Stimulated activated CD4-positive, alpha-beta T cell treated with anti-CD3 and anti-CD28 coated beads, Interleukin-15, amount 100 ng/mL, for 1 hour (primary cell): Measurements from ENCODE around the gene OR10G8.
A peak's percentile ranks its signal among the peaks of the same experiment; 100 is the strongest.
"Not testable (repeated sequence)": the region's sequence is repeated elsewhere in the genome, so short reads cannot be mapped to it uniquely, and the experiment has no call there.

Experiments used
- DNase-seq, 2 donors: peaks; one replicate each; pipeline ENCODE4 v3.0.0-alpha.2; 2020; ENCODE audit warnings: low read depth in 1 of 2, low spot score in 1 of 2

OR10G8 gene, protein sequence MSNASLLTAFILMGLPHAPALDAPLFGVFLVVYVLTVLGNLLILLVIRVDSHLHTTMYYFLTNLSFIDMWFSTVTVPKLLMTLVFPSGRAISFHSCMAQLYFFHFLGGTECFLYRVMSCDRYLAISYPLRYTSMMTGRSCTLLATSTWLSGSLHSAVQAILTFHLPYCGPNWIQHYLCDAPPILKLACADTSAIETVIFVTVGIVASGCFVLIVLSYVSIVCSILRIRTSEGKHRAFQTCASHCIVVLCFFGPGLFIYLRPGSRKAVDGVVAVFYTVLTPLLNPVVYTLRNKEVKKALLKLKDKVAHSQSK

DNA sequence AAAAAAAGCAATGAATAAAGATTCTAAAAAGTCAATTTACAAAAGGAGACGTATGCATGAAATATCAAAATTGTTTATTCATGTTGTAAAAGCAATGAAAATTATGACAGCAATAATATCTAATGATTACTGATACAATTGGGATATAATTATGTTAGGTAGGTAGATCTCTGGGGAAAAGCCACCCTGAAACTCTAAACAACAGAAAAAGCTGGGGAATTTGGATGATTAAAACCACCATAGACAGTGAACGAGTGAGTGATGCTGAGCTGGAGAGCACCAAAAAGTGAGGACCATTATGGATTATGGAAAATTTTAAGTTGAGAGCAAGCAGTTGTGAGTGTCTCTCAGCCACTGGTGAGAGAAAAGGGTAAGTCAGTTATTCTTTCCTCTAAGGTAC, at the start of gene OR10G8:
Gene OR10G8, plus strand, starts transcription at position 301 of the 400 bp plus-strand sequence. CDS start 2,825 bp downstream, outside the sequence.
- no peak for DNase-seq

DNA sequence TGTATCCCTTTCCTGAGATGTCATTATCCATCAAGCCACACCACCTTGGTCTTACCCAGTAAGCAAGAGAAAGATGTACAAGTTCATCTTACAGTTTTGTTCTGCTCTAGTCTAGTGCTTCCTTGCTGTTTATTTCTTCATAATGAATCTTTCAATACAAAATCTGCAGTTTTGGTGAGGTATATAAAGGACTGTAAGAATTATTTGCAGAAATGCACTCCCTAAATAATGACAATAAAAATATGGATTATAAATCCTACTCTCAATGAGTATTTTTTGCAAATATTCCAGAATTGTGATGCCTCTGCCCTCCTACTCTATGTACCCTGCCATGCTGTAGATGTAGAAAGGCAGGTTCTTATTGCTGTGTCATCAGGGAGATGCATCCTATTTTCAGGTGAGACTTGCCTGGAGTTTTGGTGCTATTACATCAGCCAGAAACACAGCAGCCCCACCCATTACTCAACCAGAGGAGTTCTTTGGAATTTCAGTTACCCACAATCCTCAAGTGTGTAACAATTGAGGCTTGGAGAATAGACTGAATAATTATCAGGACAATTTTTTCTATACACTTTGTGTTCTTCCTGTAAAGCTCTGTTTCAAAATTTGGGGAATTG, 48.8 kb upstream of the OR10G8 start, which contains the start of gene OR10S1:
Gene OR10S1, minus strand, starts transcription at position 51 of the 617 bp plus-strand sequence. CDS start 117 bp downstream, outside the sequence.
- no peak for DNase-seq

DNA sequence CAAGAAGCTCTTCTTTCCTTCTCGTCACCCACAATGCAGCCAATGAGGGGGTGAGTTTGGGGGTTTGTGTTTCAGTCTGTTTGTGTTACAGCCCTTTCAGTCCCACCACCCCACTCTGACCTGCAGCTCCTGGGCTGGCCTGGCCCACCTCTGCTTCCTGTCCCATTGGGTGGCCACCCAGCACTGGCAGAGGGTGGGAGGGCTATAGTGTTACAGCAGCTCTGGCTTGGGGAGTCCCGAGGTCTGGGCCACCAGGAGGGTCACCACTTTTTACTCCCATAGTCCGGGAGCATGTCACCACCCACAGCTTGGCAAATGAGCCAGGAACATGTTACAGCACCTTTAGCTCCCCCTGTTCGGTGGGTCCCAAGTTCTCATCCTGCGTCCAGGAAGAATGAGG, 47.3 kb upstream of the OR10G8 start:
- DNase-seq: no peak

DNA sequence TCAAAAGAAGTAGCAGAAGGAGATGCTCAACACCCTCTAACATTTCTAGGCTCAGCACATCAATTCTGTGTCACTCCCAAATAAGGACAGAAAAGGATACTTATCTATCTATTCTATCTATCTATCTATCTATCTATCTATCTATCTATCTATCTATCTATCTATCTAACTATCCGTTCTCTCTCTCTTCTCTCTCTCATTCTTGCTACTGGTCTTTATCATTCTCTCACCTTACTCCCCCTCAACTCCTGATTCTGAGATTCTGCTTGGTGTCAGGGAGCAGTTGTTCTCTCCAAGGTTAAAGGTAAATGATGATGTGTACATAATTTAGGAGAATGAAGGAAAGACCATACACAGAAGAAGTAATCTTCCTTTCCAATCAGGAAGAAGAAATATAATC, 31.5 kb upstream of the OR10G8 start, which contains the start of gene OR10G6:
Gene OR10G6, minus strand, starts transcription at position 43 of the 400 bp plus-strand sequence. Its CDS starts 0 bp downstream, at position 43.
- no peak for DNase-seq

DNA sequence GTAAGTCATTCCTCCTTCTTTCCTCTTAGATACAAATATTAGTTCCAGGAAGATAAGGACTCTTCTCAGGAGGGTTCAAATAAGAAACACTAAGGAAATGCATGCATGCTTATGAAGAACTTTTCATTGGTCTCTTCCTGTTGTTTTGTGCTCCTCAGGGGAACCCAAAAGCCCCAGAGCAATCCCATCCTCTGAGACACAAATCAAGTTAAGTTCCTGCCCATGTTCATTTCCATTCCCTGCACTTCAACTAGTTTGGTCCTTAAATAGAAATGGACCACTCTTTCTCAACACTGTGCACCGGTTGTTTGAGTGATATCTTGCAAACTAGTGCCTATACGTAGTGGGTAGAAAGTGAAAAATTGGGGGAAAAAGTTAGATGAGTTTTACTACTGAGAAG, 13.9 kb upstream of the OR10G8 start, which contains the start of gene OR10G4:
Gene OR10G4, plus strand, starts transcription at position 301 of the 400 bp plus-strand sequence. CDS start 2,578 bp downstream, outside the sequence.
- no peak for DNase-seq

DNA sequence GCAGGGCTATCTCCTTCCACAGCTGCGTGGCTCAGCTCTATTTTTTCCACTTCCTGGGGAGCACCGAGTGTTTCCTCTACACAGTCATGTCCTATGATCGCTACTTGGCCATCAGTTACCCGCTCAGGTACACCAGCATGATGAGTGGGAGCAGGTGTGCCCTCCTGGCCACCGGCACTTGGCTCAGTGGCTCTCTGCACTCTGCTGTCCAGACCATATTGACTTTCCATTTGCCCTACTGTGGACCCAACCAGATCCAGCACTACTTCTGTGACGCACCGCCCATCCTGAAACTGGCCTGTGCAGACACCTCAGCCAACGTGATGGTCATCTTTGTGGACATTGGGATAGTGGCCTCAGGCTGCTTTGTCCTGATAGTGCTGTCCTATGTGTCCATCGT, 10.8 kb upstream of the OR10G8 start:
- DNase-seq: not testable (repeated sequence)

DNA sequence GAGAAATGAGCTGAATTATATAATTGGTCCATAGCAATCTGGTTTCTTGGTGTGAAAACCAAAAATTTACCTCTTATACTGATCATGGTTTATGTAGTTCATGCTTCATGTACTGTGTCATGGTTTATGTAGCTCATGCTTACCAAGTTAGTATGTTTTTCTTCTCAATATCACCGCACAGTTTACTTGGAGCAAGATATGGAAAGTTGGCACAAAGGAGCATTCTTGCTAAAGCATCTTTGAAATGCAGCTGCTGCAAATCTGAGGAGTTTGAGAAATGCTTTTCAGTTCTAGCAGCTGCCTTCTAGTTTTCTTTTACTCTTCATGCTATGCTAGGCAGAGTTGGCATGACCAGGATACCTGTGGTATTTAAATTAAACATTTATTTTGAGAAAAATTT, 10.1 kb downstream of the OR10G8 start:
- no peak for DNase-seq

DNA sequence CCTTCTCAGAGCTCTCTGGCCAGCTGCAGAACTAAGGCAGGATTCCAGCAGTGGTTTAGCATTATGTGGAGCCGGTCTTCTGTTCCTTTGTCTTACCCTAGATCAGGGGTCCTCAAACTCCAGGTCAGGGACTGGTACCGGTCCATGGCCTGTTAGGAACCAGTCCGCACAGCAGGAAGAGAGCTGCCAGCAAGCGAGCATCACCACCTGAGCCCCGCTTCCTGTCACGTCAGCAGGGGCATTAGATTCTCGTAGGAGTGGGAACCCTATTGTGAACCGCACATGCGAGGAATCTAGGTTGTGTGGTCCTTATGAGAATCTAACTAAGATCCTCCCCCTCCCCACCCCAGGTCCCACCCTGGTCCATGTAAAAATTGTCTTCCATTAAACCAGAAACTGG, 13.0 kb downstream of the OR10G8 start:
- DNase-seq: no peak

DNA sequence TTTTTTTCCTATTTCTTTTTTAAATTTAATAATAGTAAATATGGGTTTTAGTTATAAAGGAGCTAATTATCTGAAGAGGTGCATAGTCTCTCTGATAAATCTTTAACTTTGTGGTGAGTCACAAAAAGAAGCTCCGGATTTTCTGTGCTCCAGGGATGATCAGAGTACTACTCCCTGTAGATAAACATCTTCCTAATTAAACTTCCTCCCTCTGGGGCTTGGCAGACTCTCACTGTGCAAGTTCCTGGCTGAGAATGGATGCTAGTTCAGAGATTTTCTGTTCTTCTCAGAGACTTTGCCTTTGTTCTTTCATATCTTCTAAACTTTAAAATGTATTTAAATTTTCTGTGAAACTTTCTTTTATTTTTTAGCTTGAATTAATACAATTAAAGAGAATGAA, 14.7 kb downstream of the OR10G8 start, which contains the start of gene OR10G7:
Gene OR10G7, minus strand, starts transcription at position 72 of the 400 bp plus-strand sequence. CDS start 2,324 bp downstream, outside the sequence.
- no peak for DNase-seq

DNA sequence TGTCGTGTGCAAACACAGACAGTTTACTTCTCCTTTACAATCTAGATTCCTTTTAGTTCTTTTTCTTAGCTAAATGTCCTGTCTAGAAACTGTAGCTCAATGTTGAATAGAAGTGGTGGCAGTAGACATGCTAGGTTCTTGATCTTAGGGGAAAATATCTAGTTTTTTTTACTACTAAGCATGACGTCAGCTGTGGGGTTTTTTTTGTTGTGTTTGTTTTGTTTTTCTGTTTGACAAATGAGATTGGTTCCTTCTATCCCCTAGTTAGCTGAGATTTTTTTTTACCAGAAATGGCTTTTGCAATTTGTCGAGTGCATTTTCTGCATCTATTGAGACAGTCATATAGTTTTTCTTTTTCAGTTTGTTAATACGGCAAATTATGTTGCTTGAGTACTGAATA, 16.8 kb downstream of the OR10G8 start:
- no peak for DNase-seq

DNA sequence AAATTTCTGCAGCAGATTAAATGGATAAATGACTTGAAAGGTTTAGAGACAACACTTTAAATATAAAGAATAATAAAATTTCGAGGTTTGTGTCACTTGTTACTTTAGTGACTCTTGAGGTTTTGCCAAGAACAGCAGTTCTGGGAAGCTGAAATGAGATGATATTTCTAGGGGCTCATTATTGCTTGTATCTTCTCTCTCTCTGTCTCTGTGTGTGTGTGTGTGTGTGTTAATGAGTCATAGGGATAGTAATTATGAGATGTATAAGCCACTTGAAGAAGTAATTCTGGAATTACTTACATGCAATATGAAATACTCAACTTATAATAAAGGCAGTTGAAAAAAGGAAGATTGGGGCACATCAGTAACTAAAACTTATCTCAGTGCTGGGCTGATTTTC, 24.1 kb downstream of the OR10G8 start:
- no peak for DNase-seq

DNA sequence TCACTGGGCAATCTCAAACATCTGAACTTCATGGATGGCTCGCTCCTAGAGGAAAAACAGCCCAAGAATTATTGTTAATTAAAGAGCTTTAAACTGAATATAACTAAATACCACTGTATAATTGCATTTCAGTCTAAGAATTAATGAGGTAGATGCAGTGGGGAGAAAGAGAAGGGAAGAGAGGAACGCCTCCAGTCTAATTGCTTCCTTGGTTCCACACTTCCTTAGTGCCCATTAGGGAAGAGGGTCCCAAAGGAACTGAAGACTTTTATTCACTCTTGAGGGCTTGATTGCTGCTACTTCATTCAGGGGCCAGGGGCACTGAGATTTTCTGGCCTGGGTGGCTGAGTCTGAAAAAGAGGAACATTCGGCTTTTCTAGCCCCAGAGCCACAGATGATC, 26.4 kb downstream of the OR10G8 start:
- no peak for DNase-seq

DNA sequence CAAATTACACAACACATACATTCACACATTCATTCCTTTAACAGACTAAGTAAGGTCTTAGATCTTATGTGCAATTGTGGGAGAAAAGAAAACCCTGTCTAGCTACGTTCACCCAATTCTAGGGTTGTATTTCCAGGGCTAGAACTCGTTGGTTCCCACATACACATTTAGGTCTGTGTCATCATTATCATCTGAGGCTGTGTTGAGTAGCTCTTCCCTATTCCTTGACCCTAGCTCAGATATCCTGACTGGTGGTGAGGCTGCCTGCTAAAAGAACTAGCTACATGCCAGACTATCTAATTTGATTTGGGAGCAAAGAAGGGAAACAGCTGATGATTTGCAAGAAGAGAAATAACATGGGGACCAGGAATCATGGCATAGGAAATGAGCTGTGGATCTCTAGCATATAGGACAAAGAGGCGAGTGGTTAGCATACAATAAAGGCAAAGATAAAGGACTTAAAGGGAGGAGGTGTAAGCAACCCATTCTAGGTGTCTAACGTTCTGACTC, 42.1 kb downstream of the OR10G8 start:
- no peak for DNase-seq

DNA sequence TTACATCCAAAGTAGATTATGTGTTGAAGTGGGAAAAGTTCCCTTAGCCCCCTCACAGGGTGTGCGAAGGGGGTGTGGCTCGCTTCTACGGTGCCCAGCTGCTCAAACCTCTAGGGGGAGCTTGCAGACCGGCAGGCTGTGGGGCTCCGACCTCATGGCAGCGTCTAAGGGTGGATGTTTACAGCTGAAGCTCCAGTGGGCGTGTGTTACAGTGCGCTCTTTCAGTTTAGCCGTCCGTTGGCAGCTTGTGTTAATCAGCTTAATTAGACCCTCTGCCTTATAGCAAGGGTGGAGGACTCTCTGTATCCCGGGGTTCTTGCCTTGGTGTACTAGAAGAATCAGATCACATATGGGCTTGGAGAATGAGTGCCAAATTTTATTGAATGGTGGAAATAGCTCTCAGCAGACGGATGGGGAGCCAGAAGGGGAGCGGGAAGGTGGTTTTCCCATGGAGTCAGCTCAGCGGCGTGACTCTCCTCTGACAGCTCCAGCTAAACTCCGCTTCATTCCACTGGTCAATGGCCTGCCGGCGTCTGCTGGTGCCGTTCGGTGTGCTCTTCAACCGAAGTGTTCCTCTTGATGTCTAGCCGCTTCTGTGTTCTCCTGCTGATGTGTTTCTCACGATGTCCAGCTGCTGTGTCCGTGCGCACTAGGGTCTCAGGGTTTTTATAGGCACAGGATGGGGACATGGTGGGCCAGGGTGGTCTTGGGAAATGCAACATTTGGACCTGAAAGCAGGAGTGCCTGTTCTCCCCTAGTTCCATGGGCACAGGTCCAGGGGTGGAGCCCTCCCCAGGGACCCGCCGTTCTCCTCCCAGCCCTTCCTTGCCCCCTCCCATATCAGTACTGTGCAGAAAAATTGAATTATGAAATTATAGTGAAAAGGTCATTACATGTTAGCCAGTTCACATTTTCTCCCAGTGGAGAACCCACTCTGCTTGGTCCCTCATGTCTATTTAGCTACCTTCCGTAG, 43.1 kb downstream of the OR10G8 start:
- DNase-seq: no peak

DNA sequence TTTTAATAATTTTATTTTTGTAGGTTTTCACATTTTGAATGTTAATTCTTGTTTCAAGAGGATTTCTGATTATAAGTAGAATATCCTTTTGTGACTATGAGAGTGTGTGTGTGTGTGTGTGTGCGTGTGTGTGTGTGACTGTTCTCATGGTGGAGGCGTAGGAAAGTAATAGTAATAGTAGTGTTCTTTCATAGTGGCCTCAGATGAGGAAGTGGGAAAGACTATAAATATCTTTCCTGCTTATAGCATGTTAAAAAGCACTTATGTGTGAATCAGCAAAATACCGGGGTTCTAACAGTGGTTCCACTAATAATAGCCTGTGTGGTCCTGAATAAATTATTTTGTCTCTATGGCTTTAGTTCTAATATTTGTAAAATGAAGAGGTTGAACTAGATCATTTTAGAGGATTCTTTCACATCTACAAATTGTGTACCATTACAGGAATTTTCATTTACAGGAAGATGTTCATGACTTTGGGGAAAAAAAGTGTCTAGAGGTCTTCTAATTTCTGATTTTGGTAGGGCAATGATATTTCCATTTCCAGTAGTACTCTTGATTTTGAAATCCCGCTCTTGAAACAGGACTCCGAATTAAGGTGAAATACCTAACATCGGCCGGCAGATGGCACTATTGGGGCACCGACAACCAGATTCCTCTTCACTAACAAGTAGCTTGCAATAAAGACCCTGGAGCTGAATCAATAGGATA, 44.5 kb downstream of the OR10G8 start:
- DNase-seq: peak; percentile 26 to 43

DNA sequence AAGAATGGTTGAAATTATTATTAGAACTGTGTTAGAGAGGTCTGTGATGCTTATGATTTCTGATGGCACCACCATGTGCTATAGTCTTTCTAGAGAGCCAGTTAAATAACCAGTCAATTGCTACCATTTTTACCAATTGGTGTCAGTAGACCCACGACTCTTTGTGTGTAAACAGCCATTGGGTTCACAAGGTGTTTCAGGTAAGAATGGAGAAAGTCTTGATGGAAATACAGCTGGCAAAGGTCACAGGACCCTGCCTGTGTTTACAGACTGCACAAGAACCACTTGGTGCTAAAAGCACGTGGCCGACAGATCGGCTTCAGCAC, 45.0 kb downstream of the OR10G8 start:
- no peak for DNase-seq

DNA sequence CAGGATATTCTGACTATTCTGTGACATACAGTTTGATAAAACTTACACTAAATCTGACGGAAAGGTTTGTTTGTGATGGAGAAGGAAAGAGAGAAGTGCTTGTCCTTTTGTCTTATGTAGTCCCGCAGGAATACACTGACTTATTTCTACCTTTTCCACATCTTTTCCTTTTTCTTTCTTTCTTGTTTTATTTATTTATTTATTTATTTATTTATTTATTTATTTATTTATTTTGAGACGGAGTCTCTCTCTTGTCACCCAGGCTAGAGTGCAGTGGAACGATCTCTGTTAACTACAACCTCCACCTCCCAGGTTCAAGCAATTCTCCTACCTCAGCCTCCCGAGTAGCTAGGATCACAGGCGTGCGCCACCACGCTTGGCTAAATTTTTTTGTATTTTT, 45.5 kb downstream of the OR10G8 start:
- DNase-seq: no peak

DNA sequence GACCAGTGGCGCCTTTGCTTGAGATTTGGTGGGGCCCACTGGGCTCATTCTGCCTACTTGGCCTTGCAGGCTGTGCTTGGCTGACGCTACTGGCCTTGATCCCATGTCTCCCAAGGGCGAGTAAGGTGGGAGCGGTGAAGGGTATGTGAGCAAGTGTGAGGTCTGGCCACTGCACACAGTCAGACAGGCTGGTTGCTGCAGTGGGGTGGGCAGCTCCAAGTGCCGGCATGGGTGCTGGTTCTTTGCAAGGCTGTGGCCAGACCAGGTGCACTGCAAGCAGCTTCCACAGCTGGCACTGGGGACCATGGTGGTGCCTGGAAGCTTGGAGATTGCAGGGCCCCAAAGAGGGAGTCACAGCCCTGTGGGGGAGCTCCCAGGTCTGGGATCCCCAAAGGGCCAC, 48.0 kb downstream of the OR10G8 start:
- DNase-seq: no peak

DNA sequence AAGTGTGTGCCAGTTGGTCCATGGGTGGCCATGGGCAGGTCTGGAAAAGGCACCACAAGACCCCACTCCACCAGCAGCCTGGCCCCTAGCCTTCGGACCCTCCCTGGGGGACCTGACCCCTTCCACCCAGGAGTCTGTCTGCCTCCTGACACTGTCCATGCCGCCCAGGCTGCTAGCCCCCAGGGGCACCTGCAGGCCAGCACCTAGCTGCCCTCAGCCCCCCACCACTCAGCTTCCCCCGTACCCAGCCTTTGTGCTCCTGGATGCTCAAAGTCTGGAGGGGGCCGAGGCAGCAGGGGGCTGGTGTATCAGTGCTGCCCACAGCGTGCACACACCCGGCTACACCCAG, 48.9 kb downstream of the OR10G8 start:
- DNase-seq: no peak

DNA sequence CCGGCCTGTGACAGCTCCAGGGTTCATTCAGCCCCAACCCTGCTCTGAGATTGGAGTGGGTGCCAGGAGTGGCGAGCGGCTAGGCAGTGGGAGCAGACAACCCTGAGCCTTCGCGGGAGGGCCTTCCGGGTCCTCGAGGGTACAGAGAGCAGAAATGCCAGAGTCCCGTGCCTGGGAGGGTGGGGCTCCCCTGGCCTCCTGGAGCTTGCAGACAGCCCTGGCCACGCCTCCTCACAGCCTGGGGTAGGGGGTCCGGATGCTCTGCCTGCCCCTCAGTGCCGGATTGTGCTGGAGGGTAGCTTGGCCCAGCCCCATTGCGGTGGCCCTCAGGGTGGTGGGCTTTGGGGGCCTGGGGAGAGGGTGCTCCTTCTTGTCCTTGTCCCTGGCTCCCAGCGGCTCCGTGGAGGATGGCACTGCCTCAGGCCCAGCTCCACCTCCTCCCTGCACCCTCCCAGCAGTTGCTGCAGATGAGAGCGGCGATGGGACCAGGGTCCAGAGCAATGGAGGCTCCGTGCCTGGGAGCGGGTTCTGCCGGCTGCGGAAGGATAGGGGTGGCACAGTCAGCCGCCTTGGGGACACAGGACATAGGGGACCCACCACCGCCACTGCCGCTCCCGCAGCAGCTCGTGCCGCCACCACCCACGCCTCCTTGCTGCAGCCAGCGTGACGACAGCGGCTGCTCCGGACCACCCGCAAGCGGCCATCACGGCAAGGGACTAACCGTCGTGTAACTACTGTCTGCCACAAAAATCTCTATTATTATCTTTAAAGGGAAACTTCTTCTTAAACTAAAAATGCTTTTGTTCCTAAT, 49.4 kb downstream of the OR10G8 start:
- no peak for DNase-seq
